ENCODE results near the gene PAK5. TPM values are rescaled to one million over a fixed set of nuclear protein-coding genes. Genes with fewer than 3 reads are reported as not detected.

PAK5 gene
- total RNA-seq, 4 donors from 2014 or later: not detected

GRCh38 chr20:9531581-9531980 lies 307.3 kb downstream of the PAK5 start:
- intact Hi-C loops (cut with DNase I; ENCODE audit: low total_unique reads): no loop called here
- in situ Hi-C loops (cut with MboI; ENCODE audit: low pct_ligation_motif_present in 1 of 4, low pct_unique_long_range_greater_than_20kb in 1 of 4, low sequenced_read_pairs in 3 of 4): no loop called here
- TF ChIP-seq POLR2AphosphoS5 (IDR thresholded peaks at IDR 0.05) (no peak), CTCF (IDR thresholded peaks at IDR 0.05) (no peak), POLR2A (IDR thresholded peaks at IDR 0.05) (no peak), EP300 (IDR thresholded peaks at IDR 0.05; ENCODE audit: low read depth) (no peak)
- H3K27me3 ChIP-seq: no peaks in the 10 kb centered on the region
- DNase-seq: no peak
- 65 to 71% methylated on average over 2 of the region's 2 CpGs for WGBS, 2 donors (ENCODE audit: low coverage in 1 of 2)
- no peak overlapping the region for H3K27ac ChIP-seq
- H3K9me3 ChIP-seq: no peaks in the 10 kb centered on the region
- H3K4me3 ChIP-seq: no peak overlapping the region
- no peaks in the 10 kb centered on the region for H3K36me3 ChIP-seq
- H3K4me1 ChIP-seq: no peaks in the 10 kb centered on the region

- H3K4me3 ChIP-seq: no peak overlapping the region
- WGBS, 2 donors (ENCODE audit: low coverage in 1 of 2): 85 to 88% methylated on average over 2 to 3 of the region's 3 CpGs
- no peaks in the 10 kb centered on the region for H3K9me3 ChIP-seq
- no peaks in the 10 kb centered on the region for H3K36me3 ChIP-seq
- TF ChIP-seq CTCF (IDR thresholded peaks at IDR 0.05) (no peak), POLR2AphosphoS5 (IDR thresholded peaks at IDR 0.05) (no peak), POLR2A (IDR thresholded peaks at IDR 0.05) (no peak)
- no peaks in the 10 kb centered on the region for H3K4me1 ChIP-seq
- in situ Hi-C loops (cut with MboI; ENCODE audit: low pct_ligation_motif_present in 1 of 4, low pct_unique_long_range_greater_than_20kb in 1 of 4, low sequenced_read_pairs in 3 of 4) (no loop called here), intact Hi-C loops (cut with DNase I; ENCODE audit: low total_unique reads) (no loop called here)
- DNase-seq: no peak
- H3K27me3 ChIP-seq: peaks cover 12% of the 10 kb centered on the region
- H3K27ac ChIP-seq: no peak overlapping the region
These were observed 315.2 kb downstream of the PAK5 start for GRCh38 chr20:9523636-9524035.

GRCh38 chr20:9520086-9520485 lies 318.8 kb downstream of the PAK5 start:
- no peak for DNase-seq
- peaks cover 0 to 12% (median 3%) of the 10 kb centered on the region in 4 donors for H3K4me1 ChIP-seq
- H3K4me3 ChIP-seq: no peak overlapping the region
- H3K27me3 ChIP-seq: peaks cover 47% of the 10 kb centered on the region
- TF ChIP-seq POLR2AphosphoS5 (IDR thresholded peaks at IDR 0.05) (no peak), POLR2A (IDR thresholded peaks at IDR 0.05) (no peak), EP300 (IDR thresholded peaks at IDR 0.05; ENCODE audit: low read depth) (no peak), CTCF (IDR thresholded peaks at IDR 0.05) (no peak)
- in situ Hi-C loops (cut with MboI; ENCODE audit: low pct_ligation_motif_present in 1 of 4, low pct_unique_long_range_greater_than_20kb in 1 of 4, low sequenced_read_pairs in 3 of 4) (no loop called here), intact Hi-C loops (cut with DNase I; ENCODE audit: low total_unique reads) (no loop called here)
- WGBS, 2 donors (ENCODE audit: low coverage in 1 of 2): 61 to 73% methylated on average over 3 to 4 of the region's 4 CpGs
- no peak overlapping the region for H3K27ac ChIP-seq
- H3K9me3 ChIP-seq: no peaks in the 10 kb centered on the region
- no peaks in the 10 kb centered on the region for H3K36me3 ChIP-seq

- H3K27me3 ChIP-seq: peaks cover 61% of the 10 kb centered on the region
- no peak for TF ChIP-seq EP300 (IDR thresholded peaks at IDR 0.05; ENCODE audit: low read depth)
- no peak for TF ChIP-seq CTCF (IDR thresholded peaks at IDR 0.05)
- no peak for TF ChIP-seq POLR2A (IDR thresholded peaks at IDR 0.05)
These were observed 320.2 kb downstream of the PAK5 start for GRCh38 chr20:9518576-9519175.

More at GRCh38 chr20:9518576-9519175, 320.2 kb downstream of the PAK5 start:
- in situ Hi-C loops (cut with MboI; ENCODE audit: low pct_ligation_motif_present in 1 of 4, low pct_unique_long_range_greater_than_20kb in 1 of 4, low sequenced_read_pairs in 3 of 4) (no loop called here), intact Hi-C loops (cut with DNase I; ENCODE audit: low total_unique reads) (no loop called here)
- no peak overlapping the region for H3K27ac ChIP-seq
- H3K4me1 ChIP-seq: peaks cover 0 to 18% (median 5%) of the 10 kb centered on the region in 4 donors
- H3K4me3 ChIP-seq: no peak overlapping the region
- no peak for DNase-seq
- H3K9me3 ChIP-seq: no peaks in the 10 kb centered on the region
- WGBS, 2 donors (ENCODE audit: low coverage in 1 of 2): 42 to 43% methylated on average over 1 to 8 of the region's 8 CpGs
- no peaks in the 10 kb centered on the region for H3K36me3 ChIP-seq
